AG09319 (cell line): ENCODE results near the gene TRPM2.

Source experiments
- DNase-seq: peaks from one replicate; pipeline ENCODE4 v3.0.0-alpha.2; 2010; ENCODE audit warnings: low read depth; ENCODE audit errors: extremely low read depth
- CTCF ChIP-seq: IDR thresholded peaks from 2 replicates; pipeline ENCODE4 v1.5.1; 2011; ENCODE audit warnings: low read depth, mild to moderate bottlenecking, inconsistent platforms, low read length, moderate library complexity

Gene TRPM2

GRCh38 chr21:44353191-44353970 lies at the start of gene TRPM2:
Gene TRPM2, plus strand, starts transcription at chr21:44353621. Its CDS starts 80 bp downstream, at chr21:44353701.
- no peak for DNase-seq
- TF ChIP-seq CTCF = no peak

- no peak for DNase-seq
- no peak for TF ChIP-seq CTCF
These were observed 49.3 kb upstream of the TRPM2 start for GRCh38 chr21:44304011-44304616.

- peak; percentile 68 for TF ChIP-seq CTCF
- DNase-seq = no peak
These were observed 48.5 kb upstream of the TRPM2 start for GRCh38 chr21:44304877-44305293.

- no peak for DNase-seq
- no peak for TF ChIP-seq CTCF
These were observed 47.7 kb upstream of the TRPM2 start for GRCh38 chr21:44305691-44306090.

- no peak for TF ChIP-seq CTCF
These were observed 46.3 kb upstream of the TRPM2 start for GRCh38 chr21:44306936-44307704.

GRCh38 chr21:44310628-44311507 lies 42.6 kb upstream of the TRPM2 start:
- no peak for DNase-seq
- TF ChIP-seq CTCF = no peak

More at GRCh38 chr21:44306936-44307704, 46.3 kb upstream of the TRPM2 start:
- no peak for DNase-seq
